ENCODE measurements around the gene EXOSC9. TPM values are rescaled to one million over a fixed set of nuclear protein-coding genes. Genes with fewer than 3 reads are reported as not detected.

EXOSC9 gene
- total and polyA plus RNA-seq, 2 experiments from 2014 or later = 41.9 to 44.1 TPM

- TF ChIP-seq EZH2phosphoT487 (IDR thresholded peaks at IDR 0.05; ENCODE audit: insufficient read depth, low read depth) (no peak), EZH2 (IDR thresholded peaks at IDR 0.05; ENCODE audit: insufficient read depth, poor library complexity, severe bottlenecking) (no peak)
- peaks cover 44% of the 10 kb centered on the region for H3K79me2 ChIP-seq (ENCODE audit: insufficient read depth)
- no peaks in the 10 kb centered on the region for H3K9me2 ChIP-seq (ENCODE audit: insufficient read depth)
- peak within 1 kb of the TSS; percentile 93 for H2AFZ ChIP-seq
- H4K20me1 ChIP-seq (ENCODE audit: insufficient read depth) = no peaks in the 10 kb centered on the region
- WGBS, 2 experiments (ENCODE audit: low coverage in 1 of 2, low lambda C conversion rate in 2 of 2, missing lambda C conversion rate in 2 of 2) = 1 to 2% methylated on average over 56 to 63 of the region's 63 CpGs
- H3F3A ChIP-seq (ENCODE audit: insufficient read depth) = peaks cover 25% of the 10 kb centered on the region
- in situ Hi-C loops (cut with MboI) = no loop called here
- H3K9ac ChIP-seq = peak within 1 kb of the TSS; percentile 81
- H3K27ac ChIP-seq = peak within 1 kb of the TSS; percentile 74
- peak within 1 kb of the TSS; percentile 80 for H3K4me3 ChIP-seq
- peak; percentile 99 for DNase-seq
- peak within 1 kb of the TSS; percentile 97 for H3K4me2 ChIP-seq (ENCODE audit: unreplicated experiment)
- H3K27me3 ChIP-seq (replicated peaks; ENCODE audit: insufficient read depth) = no peaks in the 10 kb centered on the region
- H3K9me3 ChIP-seq (ENCODE audit: low read depth) = no peaks in the 10 kb centered on the region
- H3K36me3 ChIP-seq (ENCODE audit: low read depth) = peaks cover 25% of the 10 kb centered on the region; the same call in 1 of the 2 replicates
- peaks cover 52% of the 10 kb centered on the region for H3K4me1 ChIP-seq (ENCODE audit: insufficient read depth)
Measured at GRCh38 chr4:121823505-121824170, 22.5 kb downstream of the EXOSC9 start, which contains the start of gene CCNA2. TSS of gene CCNA2 (minus strand) at chr4:121823883. CDS start at chr4:121823628, 255 bp downstream.

DNA sequence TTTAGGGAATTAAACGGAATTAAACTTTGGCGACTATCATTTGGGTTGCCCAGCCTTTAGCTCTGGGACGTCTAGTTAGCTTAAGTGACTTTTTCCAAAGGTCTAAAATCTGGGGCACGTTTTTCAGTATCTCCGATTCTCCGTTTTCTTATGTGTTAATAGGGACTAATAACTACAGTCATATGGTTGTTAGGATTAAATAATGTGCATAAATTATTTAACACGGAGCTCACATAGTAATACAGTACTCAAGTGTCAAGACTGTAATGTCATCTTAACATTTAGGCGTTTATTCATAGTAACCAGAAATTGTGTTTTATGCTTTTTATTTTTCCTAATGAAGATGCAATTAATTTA lies 23.0 kb downstream of the EXOSC9 start:
- H4K20me1 ChIP-seq (ENCODE audit: insufficient read depth) = no peaks in the 10 kb centered on the region
- H3K4me3 ChIP-seq = peak overlapping the region; percentile 80
- H3K36me3 ChIP-seq (ENCODE audit: low read depth) = peaks cover 21% of the 10 kb centered on the region; the same call in 1 of the 2 replicates
- H3K9ac ChIP-seq = peak overlapping the region; percentile 81
- H3K9me2 ChIP-seq (ENCODE audit: insufficient read depth) = no peaks in the 10 kb centered on the region
- no peaks in the 10 kb centered on the region for H3K27me3 ChIP-seq (replicated peaks; ENCODE audit: insufficient read depth)
- in situ Hi-C loops (cut with MboI) = no loop called here
- H3K4me2 ChIP-seq (ENCODE audit: unreplicated experiment) = peak overlapping the region; percentile 97
- peaks cover 47% of the 10 kb centered on the region for H3K4me1 ChIP-seq (ENCODE audit: insufficient read depth)
- H2AFZ ChIP-seq = peak overlapping the region; percentile 93
- H3K79me2 ChIP-seq (ENCODE audit: insufficient read depth) = peaks cover 40% of the 10 kb centered on the region
- H3F3A ChIP-seq (ENCODE audit: insufficient read depth) = peaks cover 20% of the 10 kb centered on the region
- H3K9me3 ChIP-seq (ENCODE audit: low read depth) = no peaks in the 10 kb centered on the region
- TF ChIP-seq EZH2 (IDR thresholded peaks at IDR 0.05; ENCODE audit: insufficient read depth, poor library complexity, severe bottlenecking) (no peak), EZH2phosphoT487 (IDR thresholded peaks at IDR 0.05; ENCODE audit: insufficient read depth, low read depth) (no peak)
- WGBS, 2 experiments (ENCODE audit: low coverage in 1 of 2, low lambda C conversion rate in 2 of 2, missing lambda C conversion rate in 2 of 2) = 3 to 4% methylated on average over 8 of the region's 8 CpGs
- no peak for DNase-seq
- H3K27ac ChIP-seq = peak overlapping the region; percentile 74

DNA sequence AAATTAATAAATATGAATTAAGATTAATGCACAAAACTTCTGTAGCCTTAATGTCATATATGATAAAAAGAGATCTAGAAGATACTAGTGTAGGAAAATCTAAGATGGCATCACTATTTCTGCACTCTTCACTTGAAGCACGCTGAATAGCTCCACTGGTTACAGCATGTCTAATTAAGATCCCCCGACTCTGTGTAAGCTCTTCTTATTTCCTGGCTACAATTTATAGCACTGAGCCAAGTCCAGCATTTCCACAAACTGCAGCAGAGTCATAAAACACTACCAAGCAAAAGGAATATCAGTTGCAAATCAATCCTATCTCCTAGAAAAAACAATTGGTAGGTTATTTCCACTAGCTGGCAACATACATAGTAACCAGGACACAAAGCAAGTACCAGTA lies 23.8 kb downstream of the EXOSC9 start:
- 0 out of 2 replicates have a peak overlapping the region, but pooled peaks have one; percentile 1 for H3K27ac ChIP-seq
- peak overlapping the region; percentile 17 for H3K4me2 ChIP-seq (ENCODE audit: unreplicated experiment)
- TF ChIP-seq EZH2 (IDR thresholded peaks at IDR 0.05; ENCODE audit: insufficient read depth, poor library complexity, severe bottlenecking) = no peak
- TF ChIP-seq EZH2phosphoT487 (IDR thresholded peaks at IDR 0.05; ENCODE audit: insufficient read depth, low read depth) = no peak
- H3K27me3 ChIP-seq (replicated peaks; ENCODE audit: insufficient read depth) = no peaks in the 10 kb centered on the region
- H3K79me2 ChIP-seq (ENCODE audit: insufficient read depth) = peaks cover 34% of the 10 kb centered on the region
- peaks cover 23% of the 10 kb centered on the region; the same call in 1 of the 2 replicates for H3K36me3 ChIP-seq (ENCODE audit: low read depth)
- no peaks in the 10 kb centered on the region for H3K9me2 ChIP-seq (ENCODE audit: insufficient read depth)
- 21 to 26% methylated on average over 2 of the region's 2 CpGs for WGBS, 2 experiments (ENCODE audit: low coverage in 1 of 2, low lambda C conversion rate in 2 of 2, missing lambda C conversion rate in 2 of 2)
- no peaks in the 10 kb centered on the region for H3K9me3 ChIP-seq (ENCODE audit: low read depth)
- in situ Hi-C loops (cut with MboI) = no loop called here
- peak; percentile 9 for DNase-seq
- H3K4me3 ChIP-seq = no peak overlapping the region
- no peak overlapping the region for H3K9ac ChIP-seq
- peak overlapping the region; percentile 32 for H2AFZ ChIP-seq
- no peaks in the 10 kb centered on the region for H4K20me1 ChIP-seq (ENCODE audit: insufficient read depth)
- peaks cover 14% of the 10 kb centered on the region for H3F3A ChIP-seq (ENCODE audit: insufficient read depth)
- peaks cover 41% of the 10 kb centered on the region for H3K4me1 ChIP-seq (ENCODE audit: insufficient read depth)

DNA sequence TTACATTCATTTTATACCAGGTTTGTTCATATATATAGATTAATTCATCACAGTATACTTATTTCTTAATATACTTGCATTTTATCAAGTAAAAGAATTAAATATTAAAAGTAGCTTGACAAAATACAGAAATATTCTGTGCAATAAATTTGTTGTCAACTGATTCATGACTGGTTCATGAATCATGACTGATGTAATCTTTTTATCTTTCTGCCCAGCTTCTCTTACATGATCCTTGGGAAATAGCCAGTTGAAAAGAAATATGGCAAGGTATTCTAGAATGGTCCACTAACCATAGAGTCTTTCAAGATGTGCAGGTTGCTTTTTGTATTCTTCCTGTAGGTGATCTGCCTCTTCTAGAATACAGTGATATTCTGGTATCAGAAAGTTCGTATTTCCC lies 26.7 kb downstream of the EXOSC9 start:
- no peaks in the 10 kb centered on the region for H3K9me3 ChIP-seq (ENCODE audit: low read depth)
- no peak overlapping the region for H3K9ac ChIP-seq
- peaks cover 29% of the 10 kb centered on the region; the same call in 1 of the 2 replicates for H3K36me3 ChIP-seq (ENCODE audit: low read depth)
- no peak overlapping the region for H2AFZ ChIP-seq
- peak overlapping the region; percentile 2 for H3K4me2 ChIP-seq (ENCODE audit: unreplicated experiment)
- H3K4me3 ChIP-seq = no peak overlapping the region
- peak; percentile 79 for DNase-seq
- H3K9me2 ChIP-seq (ENCODE audit: insufficient read depth) = no peaks in the 10 kb centered on the region
- in situ Hi-C loops (cut with MboI) = no loop called here
- H3K79me2 ChIP-seq (ENCODE audit: insufficient read depth) = peaks cover 5% of the 10 kb centered on the region
- H3K27ac ChIP-seq = no peak overlapping the region
- H3F3A ChIP-seq (ENCODE audit: insufficient read depth) = peaks cover 7% of the 10 kb centered on the region
- TF ChIP-seq EZH2phosphoT487 (IDR thresholded peaks at IDR 0.05; ENCODE audit: insufficient read depth, low read depth) = no peak
- no peak for TF ChIP-seq EZH2 (IDR thresholded peaks at IDR 0.05; ENCODE audit: insufficient read depth, poor library complexity, severe bottlenecking)
- peaks cover 17% of the 10 kb centered on the region for H3K4me1 ChIP-seq (ENCODE audit: insufficient read depth)
- 98 to 100% methylated on average over 1 of the region's 1 CpG for WGBS, 2 experiments (ENCODE audit: low coverage in 1 of 2, low lambda C conversion rate in 2 of 2, missing lambda C conversion rate in 2 of 2)
- H4K20me1 ChIP-seq (ENCODE audit: insufficient read depth) = no peaks in the 10 kb centered on the region
- H3K27me3 ChIP-seq (replicated peaks; ENCODE audit: insufficient read depth) = no peaks in the 10 kb centered on the region

All from GM23248 (cell line).